Vagina (tissue), 2 donors: Measurements from ENCODE around the gene APP. TPM values are rescaled to one million over a fixed set of nuclear protein-coding genes. Genes with fewer than 3 reads are reported as not detected.
"Not testable (repeated sequence)": the region's sequence is repeated elsewhere in the genome, so short reads cannot be mapped to it uniquely, and the experiment has no call there.

ENCODE experiments used
- DNase-seq, 2 donors: peaks; one replicate each; pipeline ENCODE4 v3.0.0-alpha.2; 2017; ENCODE audit errors: extremely low spot score in 2 of 2
- H3K27ac ChIP-seq: fragments of 200-600 bp; sonication (generic); one replicate; pipeline ENCODE4 v1.5.1; 2019
- H3K27me3 ChIP-seq: fragments of 200-600 bp; sonication (generic); one replicate; pipeline ENCODE4 v1.5.1; 2019
- H3K36me3 ChIP-seq, 2 donors: fragments of 200-600 bp; sonication (generic); one replicate each; pipeline ENCODE4 v1.5.1; 2017 to 2019
- H3K4me1 ChIP-seq: fragments of 200-600 bp; sonication (generic); one replicate; pipeline ENCODE4 v1.5.1; 2019
- H3K4me3 ChIP-seq, 2 donors: fragments of 200-600 bp; sonication (generic); 1 replicate in 1 of 2; 2 replicates in 1 of 2; pipeline ENCODE4 v1.5.1; 2016 to 2019
- H3K9me3 ChIP-seq: fragments of 200-600 bp; sonication (generic); one replicate; pipeline ENCODE4 v1.5.1; 2019
- POLR2A ChIP-seq, 2 donors: fragments of 450-650 bp; IDR thresholded peaks; one replicate each; pipeline ENCODE4 v1.6.1; 2017; ENCODE audit warnings: antibody characterized with exemption in 2 of 2, mild to moderate bottlenecking in 2 of 2, moderate library complexity in 2 of 2
- POLR2AphosphoS5 ChIP-seq, 2 donors: sonication (generic); formaldehyde crosslinking; IDR thresholded peaks; one replicate each; pipeline ENCODE4 v1.9.0; 2017; ENCODE audit warnings: antibody characterized with exemption in 2 of 2, mild to moderate bottlenecking in 2 of 2, low read depth in 1 of 2; ENCODE audit not compliant: insufficient read depth in 1 of 2
- intact Hi-C: fragments of 100-400 bp; cut with DNase I; formaldehyde crosslinking; loops from one replicate; pipeline ENCODE4 v1.15.1; 2023
- total RNA-seq: library from RNA; depleted of rRNA; stranded (reverse); fragments of >200 nt; gene quantifications from one replicate; pipeline ENCODE4 v1.2.3, GENCODE V29; 2016
- TF ChIP-seq, protein P1 (sequence below), 3 experiments: fragments of 450-650 bp in 2 of 3; fragments of 200-600 bp in 1 of 3; sonication (generic) in 1 of 3; IDR thresholded peaks; one replicate each; pipeline ENCODE4 v1.5.1; 2017 to 2019; ENCODE audit warnings: antibody characterized with exemption in 3 of 3, mild to moderate bottlenecking in 2 of 3, moderate library complexity in 2 of 3

Gene APP
- total RNA-seq, 1 donor from 2014 or later: 315 TPM

DNA sequence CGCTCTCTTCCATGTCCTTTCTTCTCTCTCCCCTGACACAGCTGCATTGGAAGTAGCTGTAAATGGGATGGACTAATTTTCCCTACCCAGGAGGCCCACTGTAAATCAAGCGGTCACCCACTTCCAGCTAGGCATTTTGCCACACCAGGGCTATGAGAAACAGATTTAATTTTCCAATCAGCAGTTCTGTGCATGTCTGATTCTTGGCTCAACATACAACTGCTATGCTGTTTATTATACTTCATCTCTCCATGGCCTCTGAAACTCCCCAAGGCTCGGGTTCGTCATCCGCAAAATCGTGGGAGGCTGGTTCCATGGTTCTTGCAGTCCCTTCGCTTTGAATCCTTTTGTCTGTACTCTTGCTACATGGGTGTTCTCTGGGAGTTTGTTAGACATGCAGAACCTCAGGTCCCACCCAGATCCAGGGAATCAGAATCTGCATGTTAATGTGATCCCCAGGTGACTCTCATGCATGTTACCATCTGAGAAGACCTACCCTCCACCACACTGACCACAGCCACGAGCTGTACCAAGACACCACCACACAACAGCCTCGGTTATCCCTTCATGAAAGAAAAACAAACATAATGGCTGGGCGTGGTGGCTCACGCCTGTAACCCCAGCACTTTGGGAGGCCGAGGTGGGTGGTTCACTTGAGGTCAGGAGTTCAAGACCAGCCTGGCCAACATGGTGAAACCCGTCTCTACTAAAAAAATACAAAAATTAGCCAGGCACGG, 245.3 kb downstream of the APP start:
- Histone ChIP-seq H3K4me3 (no peak overlapping the region), H3K27me3 (no peaks in the 10 kb centered on the region), H3K36me3 (no peaks in the 10 kb centered on the region), H3K9me3 (no peaks in the 10 kb centered on the region), H3K27ac (no peak overlapping the region), H3K4me1 (peaks cover 19% of the 10 kb centered on the region)
- no peak for DNase-seq
- intact Hi-C loops: no loop called here
- TF ChIP-seq POLR2AphosphoS5 (IDR thresholded peaks at IDR 0.05; ENCODE audit: insufficient read depth in 1 of 2, low read depth in 1 of 2) (no peak), POLR2A (IDR thresholded peaks at IDR 0.05) (no peak)
- TF ChIP-seq, protein P1, sequence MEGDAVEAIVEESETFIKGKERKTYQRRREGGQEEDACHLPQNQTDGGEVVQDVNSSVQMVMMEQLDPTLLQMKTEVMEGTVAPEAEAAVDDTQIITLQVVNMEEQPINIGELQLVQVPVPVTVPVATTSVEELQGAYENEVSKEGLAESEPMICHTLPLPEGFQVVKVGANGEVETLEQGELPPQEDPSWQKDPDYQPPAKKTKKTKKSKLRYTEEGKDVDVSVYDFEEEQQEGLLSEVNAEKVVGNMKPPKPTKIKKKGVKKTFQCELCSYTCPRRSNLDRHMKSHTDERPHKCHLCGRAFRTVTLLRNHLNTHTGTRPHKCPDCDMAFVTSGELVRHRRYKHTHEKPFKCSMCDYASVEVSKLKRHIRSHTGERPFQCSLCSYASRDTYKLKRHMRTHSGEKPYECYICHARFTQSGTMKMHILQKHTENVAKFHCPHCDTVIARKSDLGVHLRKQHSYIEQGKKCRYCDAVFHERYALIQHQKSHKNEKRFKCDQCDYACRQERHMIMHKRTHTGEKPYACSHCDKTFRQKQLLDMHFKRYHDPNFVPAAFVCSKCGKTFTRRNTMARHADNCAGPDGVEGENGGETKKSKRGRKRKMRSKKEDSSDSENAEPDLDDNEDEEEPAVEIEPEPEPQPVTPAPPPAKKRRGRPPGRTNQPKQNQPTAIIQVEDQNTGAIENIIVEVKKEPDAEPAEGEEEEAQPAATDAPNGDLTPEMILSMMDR (IDR thresholded peaks at IDR 0.05): no peak

DNA sequence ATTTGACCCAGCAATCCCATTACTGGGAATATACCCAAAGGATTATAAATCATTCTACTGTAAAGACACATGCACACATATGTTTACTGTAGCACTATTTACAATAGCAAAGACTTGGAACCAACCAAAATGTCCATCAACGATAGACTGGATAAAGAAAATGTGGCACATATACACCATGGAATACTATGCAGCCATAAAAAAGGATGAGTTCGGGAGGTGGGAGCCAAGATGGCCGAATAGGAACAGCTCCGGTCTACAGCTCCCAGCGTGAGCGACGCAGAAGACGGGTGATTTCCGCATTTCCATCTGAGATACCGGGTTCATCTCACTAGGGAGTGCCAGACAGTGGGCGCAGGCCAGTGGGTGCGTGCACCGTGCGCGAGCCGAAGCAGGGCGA, 252.4 kb downstream of the APP start:
- H3K4me1 ChIP-seq, intact Hi-C loops, DNase-seq, H3K27me3 ChIP-seq, H3K9me3 ChIP-seq, H3K4me3 ChIP-seq, H3K27ac ChIP-seq, H3K36me3 ChIP-seq: not testable (repeated sequence)

DNA sequence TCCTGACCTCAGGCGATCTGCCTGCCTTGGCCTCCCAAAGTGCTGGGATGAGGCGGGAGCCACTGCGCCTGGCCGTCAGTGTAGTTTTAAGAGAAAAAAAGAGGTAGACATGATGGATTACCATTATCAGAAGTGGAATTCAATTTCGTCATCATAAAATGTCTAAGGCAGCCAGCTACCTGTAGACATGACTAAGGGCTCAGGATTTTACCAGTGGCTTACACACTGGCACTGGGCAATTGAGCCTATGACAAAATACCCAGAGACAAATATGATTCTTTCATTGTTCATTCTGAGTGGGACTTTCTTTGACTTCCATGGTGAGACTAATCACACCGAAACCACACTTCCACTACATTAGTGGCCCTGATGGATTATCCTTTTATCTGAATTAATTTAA, 254.3 kb downstream of the APP start:
- H3K4me3 ChIP-seq: no peak overlapping the region
- TF ChIP-seq, protein P1 (IDR thresholded peaks at IDR 0.05): no peak
- TF ChIP-seq POLR2AphosphoS5 (IDR thresholded peaks at IDR 0.05; ENCODE audit: insufficient read depth in 1 of 2, low read depth in 1 of 2): no peak
- no peak for TF ChIP-seq POLR2A (IDR thresholded peaks at IDR 0.05)
- no peak for DNase-seq
- H3K27me3 ChIP-seq: no peaks in the 10 kb centered on the region
- no peak overlapping the region for H3K27ac ChIP-seq
- H3K4me1 ChIP-seq: no peaks in the 10 kb centered on the region
- H3K9me3 ChIP-seq: no peaks in the 10 kb centered on the region
- intact Hi-C loops: no loop called here
- H3K36me3 ChIP-seq: no peaks in the 10 kb centered on the region

DNA sequence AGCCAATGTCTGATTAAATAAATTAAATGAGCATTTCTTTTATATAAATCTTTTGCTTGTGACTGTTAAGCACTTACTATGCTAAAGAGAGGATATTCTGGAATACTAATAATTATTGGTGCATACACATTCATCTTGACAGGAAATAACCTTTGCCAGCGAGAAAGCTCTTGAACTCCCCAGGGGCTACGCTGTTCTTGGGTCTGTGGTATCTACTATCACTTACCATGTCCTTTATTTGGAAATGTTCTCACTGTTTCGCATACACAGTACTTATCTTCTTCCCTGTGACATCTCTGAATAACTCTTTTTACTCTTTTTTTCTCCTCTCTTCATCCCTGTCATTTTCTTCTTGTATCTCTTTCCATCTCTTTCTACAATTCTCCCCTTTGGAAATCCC, 257.1 kb downstream of the APP start:
- intact Hi-C loops: no loop called here
- no peak for DNase-seq

DNA sequence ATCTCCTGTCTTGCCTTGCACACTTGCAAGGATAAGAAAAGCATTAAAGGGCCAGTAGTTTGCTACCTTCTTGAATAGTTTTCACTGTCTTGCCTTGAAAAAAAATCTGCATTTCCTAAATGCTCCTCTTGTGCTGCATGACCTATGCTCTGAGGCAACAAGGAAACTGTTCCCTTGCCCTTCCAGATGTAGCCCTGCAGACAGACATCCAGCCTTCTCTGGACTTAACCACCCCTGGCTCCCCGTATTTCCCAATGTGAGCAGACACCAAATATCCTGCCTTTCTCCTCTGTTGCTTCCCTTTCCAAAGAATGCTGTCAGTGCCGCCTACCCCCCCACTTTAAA, 258.2 kb downstream of the APP start:
- no peak overlapping the region for H3K27ac ChIP-seq
- H3K9me3 ChIP-seq: no peaks in the 10 kb centered on the region
- no peaks in the 10 kb centered on the region for H3K27me3 ChIP-seq
- intact Hi-C loops: no loop called here
- no peaks in the 10 kb centered on the region for H3K36me3 ChIP-seq
- DNase-seq: no peak
- peaks cover 17% of the 10 kb centered on the region for H3K4me1 ChIP-seq
- TF ChIP-seq POLR2AphosphoS5 (IDR thresholded peaks at IDR 0.05; ENCODE audit: insufficient read depth in 1 of 2, low read depth in 1 of 2) (no peak), POLR2A (IDR thresholded peaks at IDR 0.05) (no peak)
- TF ChIP-seq, protein P1 (IDR thresholded peaks at IDR 0.05): no peak
- H3K4me3 ChIP-seq: no peak overlapping the region

More for the DNA sequence above, 257.1 kb downstream of the APP start:
- no peak overlapping the region for H3K27ac ChIP-seq
- H3K36me3 ChIP-seq: no peaks in the 10 kb centered on the region
- no peak overlapping the region for H3K4me3 ChIP-seq
- no peaks in the 10 kb centered on the region for H3K9me3 ChIP-seq
- TF ChIP-seq POLR2AphosphoS5 (IDR thresholded peaks at IDR 0.05; ENCODE audit: insufficient read depth in 1 of 2, low read depth in 1 of 2): no peak
- TF ChIP-seq, protein P1 (IDR thresholded peaks at IDR 0.05): no peak
- TF ChIP-seq POLR2A (IDR thresholded peaks at IDR 0.05): no peak
- no peaks in the 10 kb centered on the region for H3K27me3 ChIP-seq
- peaks cover 6% of the 10 kb centered on the region for H3K4me1 ChIP-seq
